HepG2 (cell line): ENCODE measurements around the gene REPIN1. TPM values are rescaled to one million over a fixed set of nuclear protein-coding genes. Genes with fewer than 3 reads are reported as not detected.
A peak's percentile ranks its signal among the peaks of the same experiment; 100 is the strongest.

ENCODE experiments used
- CBX1 ChIP-seq: IDR thresholded peaks from one replicate; pipeline ENCODE4 v1.6.1; 2016; ENCODE audit warnings: antibody characterized with exemption, low read depth
- FOXA1 ChIP-seq, 2 experiments: fragments of 450-650 bp in 1 of 2; sonication (generic) in 1 of 2; formaldehyde crosslinking in 1 of 2; IDR thresholded peaks; 2 replicates each; pipeline versions ENCODE4 v1.4.0 to v1.6.1; 2016 to 2020; ENCODE audit warnings: missing genetic modification reagents in 1 of 2
- MBNL3 ChIP-seq: fragments of 250-450 bp; sonication (Bioruptor Pico); conservative IDR thresholded peaks from 2 replicates; pipeline ENCODE4 v1.8.0; 2022; ENCODE audit warnings: mild to moderate bottlenecking, inconsistent platforms
- MED13 ChIP-seq: sonication (generic); formaldehyde crosslinking; IDR thresholded peaks from 2 replicates; pipeline ENCODE4 v1.5.0; 2020; ENCODE audit warnings: missing genetic modification reagents
- MEIS1 ChIP-seq: sonication (generic); formaldehyde crosslinking; IDR thresholded peaks from 2 replicates; pipeline ENCODE4 v1.9.0; 2021; ENCODE audit warnings: mild to moderate bottlenecking, missing genetic modification reagents, moderate library complexity, borderline replicate concordance
- NCOR1 ChIP-seq: fragments of 200-600 bp; sonication (generic); IDR thresholded peaks from 2 replicates; pipeline ENCODE4 v1.7.0; 2017; ENCODE audit warnings: antibody characterized with exemption, low read length, borderline replicate concordance
- PRMT3 ChIP-seq: sonication (generic); formaldehyde crosslinking; IDR thresholded peaks from 2 replicates; pipeline ENCODE4 v1.8.1; 2022; ENCODE audit warnings: low read depth, mild to moderate bottlenecking, moderate library complexity, missing genetic modification reagents, borderline replicate concordance
- RELA ChIP-seq: sonication (generic); formaldehyde crosslinking; IDR thresholded peaks from 2 replicates; pipeline ENCODE4 v1.4.0; 2020; ENCODE audit warnings: missing genetic modification reagents
- REST ChIP-seq, 2 experiments: IDR thresholded peaks; 2 replicates each; pipeline ENCODE4 v1.6.1; 2011 to 2012; ENCODE audit warnings: low read length in 2 of 2, borderline replicate concordance in 1 of 2, low read depth in 1 of 2, mild to moderate bottlenecking in 1 of 2, moderate library complexity in 1 of 2
- XRCC5 ChIP-seq: fragments of 200-400 bp; formaldehyde crosslinking; optimal IDR thresholded peaks from 2 replicates; pipeline ENCODE3; 2017; ENCODE audit warnings: mild to moderate bottlenecking, low read length
- ZC3H4 ChIP-seq: sonication (generic); formaldehyde crosslinking; IDR thresholded peaks from 2 replicates; pipeline ENCODE4 v1.4.0; 2020; ENCODE audit warnings: missing genetic modification reagents, borderline replicate concordance
- ZNF562 ChIP-seq: sonication (generic); formaldehyde crosslinking; IDR thresholded peaks from 2 replicates; pipeline ENCODE4 v1.8.0; 2022; ENCODE audit warnings: missing genetic modification reagents, borderline replicate concordance
- ZNF672 ChIP-seq: sonication (generic); formaldehyde crosslinking; IDR thresholded peaks from 2 replicates; pipeline ENCODE4 v1.8.1; 2022; ENCODE audit warnings: missing genetic modification reagents
- ZNF883 ChIP-seq: sonication (generic); formaldehyde crosslinking; IDR thresholded peaks from 2 replicates; pipeline ENCODE4 v1.5.1; 2020; ENCODE audit warnings: mild to moderate bottlenecking, missing genetic modification reagents; ENCODE audit errors: not compliant biosample characterization
- ZNF891 ChIP-seq: sonication (generic); formaldehyde crosslinking; IDR thresholded peaks from 2 replicates; pipeline ENCODE4 v1.5.0; 2020; ENCODE audit warnings: mild to moderate bottlenecking, missing genetic modification reagents
- ZSCAN31 ChIP-seq: sonication (generic); formaldehyde crosslinking; IDR thresholded peaks from 2 replicates; pipeline ENCODE4 v1.5.0; 2020; ENCODE audit warnings: low read depth, mild to moderate bottlenecking, missing genetic modification reagents
- polyA plus RNA-seq, 8 experiments: library from polyadenylated mRNA; depleted of rRNA in 3 of 8; stranded (reverse) in 7 of 8; unstranded in 1 of 8; fragments of >200 nt; fragmentation: Illumina TruSeq in 4 of 8; extraction: Trizol in 4 of 8; gene quantifications; 2 replicates each; pipeline versions ENCODE4 v1.2.1 to v1.2.3, GENCODE V29; 2011 to 2016; ENCODE audit warnings: low read depth in 4 of 8, missing spikeins in 1 of 8, mixed read lengths in 1 of 8; ENCODE audit not compliant: insufficient read depth in 1 of 8
- total RNA-seq, 5 experiments: library from RNA; depleted of rRNA; stranded (reverse); fragments of >200 nt; fragmentation: Illumina TruSeq; extraction: Trizol; gene quantifications; 2 replicates each; pipeline ENCODE4 v1.2.3, GENCODE V29; 2016; ENCODE audit warnings: low read depth in 1 of 5
- TF ChIP-seq, protein P1 (sequence below): IDR thresholded peaks from 2 replicates; pipeline ENCODE4 v1.6.1; 2016; ENCODE audit warnings: mild to moderate bottlenecking
- TF ChIP-seq, protein P2 (sequence below): sonication (generic); formaldehyde crosslinking; IDR thresholded peaks from 2 replicates; pipeline ENCODE4 v1.4.0; 2020; ENCODE audit warnings: missing genetic modification reagents, borderline replicate concordance
- TF ChIP-seq, protein P3 (sequence below): sonication (generic); formaldehyde crosslinking; IDR thresholded peaks from 2 replicates; pipeline ENCODE4 v1.4.0; 2020; ENCODE audit warnings: mild to moderate bottlenecking, missing genetic modification reagents

The REPIN1 gene
- total and polyA plus RNA-seq, 2 of the 13 experiments (the other 11 are each of a cell fraction or from before 2014, with no cell fraction given), result 69.9 to 108 TPM

DNA sequence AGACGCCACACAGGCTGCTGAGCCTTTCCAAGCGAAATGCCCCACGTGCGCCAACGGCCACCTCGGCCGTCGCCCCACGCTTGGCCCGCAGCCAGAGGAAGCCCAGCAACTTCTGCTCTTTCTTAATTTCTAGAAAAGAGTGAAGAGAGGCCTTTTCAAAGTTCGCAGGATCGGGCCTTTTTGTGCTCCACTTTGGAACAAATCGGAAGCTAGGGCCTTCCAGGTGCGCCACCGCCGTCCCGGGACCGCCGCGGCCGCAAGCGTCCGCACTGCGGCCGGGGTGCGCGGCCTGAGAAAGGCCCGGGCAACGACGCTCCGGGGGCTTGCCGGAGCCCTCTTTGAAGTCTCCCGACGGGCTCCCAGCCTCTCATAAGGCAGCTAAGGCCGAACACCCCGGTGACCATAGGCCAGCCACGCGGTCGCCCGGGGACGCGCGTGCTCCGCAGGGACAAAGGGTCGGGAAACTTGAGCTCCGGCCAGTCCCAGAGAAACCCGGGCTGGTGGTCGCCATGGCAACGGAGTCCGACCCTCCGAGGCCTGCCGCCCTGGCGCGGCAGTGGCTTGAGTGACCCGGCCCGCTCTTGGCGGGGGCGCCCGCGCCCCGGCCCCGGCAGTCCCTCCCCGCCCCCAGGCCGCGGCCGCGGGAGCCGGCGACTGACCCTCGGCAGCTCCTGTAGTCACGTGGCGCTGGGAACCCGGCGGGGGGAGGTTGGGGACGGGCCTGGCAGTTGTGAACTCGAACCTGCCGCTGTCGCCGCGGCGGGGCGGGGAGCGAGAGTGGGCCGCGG lies at the start of gene REPIN1 (continued):
- TF ChIP-seq REST (IDR thresholded peaks at IDR 0.05; ENCODE audit: borderline replicate concordance in 1 of 2, low read depth in 1 of 2, low read length in 2 of 2), result peak in 1 of 2 experiments; percentile 26; a peak in 1 of 4 replicates
- TF ChIP-seq ZNF883 (CRISPR knock-in tag), result peak; percentile 49
- TF ChIP-seq MED13 (CRISPR knock-in tag), result peak; percentile 67
- TF ChIP-seq ZNF891 (CRISPR knock-in tag), result peak; percentile 82; the same call in 1 of the 2 replicates
- no peak for TF ChIP-seq RELA (CRISPR knock-in tag)
- TF ChIP-seq ZC3H4, result peak; percentile 29; the same call in 1 of the 2 replicates
- TF ChIP-seq PRMT3 (CRISPR knock-in tag), result no peak
- peak; percentile 49; the same call in 1 of the 2 replicates for TF ChIP-seq ZNF672 (CRISPR knock-in tag)
- 0 out of 2 replicates have a peak, but pooled peaks have one; percentile 30 for TF ChIP-seq NCOR1
- TF ChIP-seq, protein P1, sequence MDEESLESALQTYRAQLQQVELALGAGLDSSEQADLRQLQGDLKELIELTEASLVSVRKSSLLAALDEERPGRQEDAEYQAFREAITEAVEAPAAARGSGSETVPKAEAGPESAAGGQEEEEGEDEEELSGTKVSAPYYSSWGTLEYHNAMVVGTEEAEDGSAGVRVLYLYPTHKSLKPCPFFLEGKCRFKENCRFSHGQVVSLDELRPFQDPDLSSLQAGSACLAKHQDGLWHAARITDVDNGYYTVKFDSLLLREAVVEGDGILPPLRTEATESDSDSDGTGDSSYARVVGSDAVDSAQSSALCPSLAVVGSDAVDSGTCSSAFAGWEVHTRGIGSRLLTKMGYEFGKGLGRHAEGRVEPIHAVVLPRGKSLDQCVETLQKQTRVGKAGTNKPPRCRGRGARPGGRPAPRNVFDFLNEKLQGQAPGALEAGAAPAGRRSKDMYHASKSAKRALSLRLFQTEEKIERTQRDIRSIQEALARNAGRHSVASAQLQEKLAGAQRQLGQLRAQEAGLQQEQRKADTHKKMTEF (CRISPR knock-in tag), result peak; percentile 63
- TF ChIP-seq ZSCAN31 (CRISPR knock-in tag), result peak; percentile 89; the same call in 1 of the 2 replicates
- TF ChIP-seq FOXA1 (IDR thresholded peaks at IDR 0.05), result no peak
- TF ChIP-seq FOXA1 (CRISPR knock-in tag; IDR thresholded peaks at IDR 0.05), result 0 out of 2 replicates have a peak, but pooled peaks have one; percentile 6
- peak; percentile 66; the same call in 1 of the 2 replicates for TF ChIP-seq MEIS1 (CRISPR knock-in tag)
- no peak for TF ChIP-seq MBNL3 (CRISPR knock-in tag)
- TF ChIP-seq, protein P2, sequence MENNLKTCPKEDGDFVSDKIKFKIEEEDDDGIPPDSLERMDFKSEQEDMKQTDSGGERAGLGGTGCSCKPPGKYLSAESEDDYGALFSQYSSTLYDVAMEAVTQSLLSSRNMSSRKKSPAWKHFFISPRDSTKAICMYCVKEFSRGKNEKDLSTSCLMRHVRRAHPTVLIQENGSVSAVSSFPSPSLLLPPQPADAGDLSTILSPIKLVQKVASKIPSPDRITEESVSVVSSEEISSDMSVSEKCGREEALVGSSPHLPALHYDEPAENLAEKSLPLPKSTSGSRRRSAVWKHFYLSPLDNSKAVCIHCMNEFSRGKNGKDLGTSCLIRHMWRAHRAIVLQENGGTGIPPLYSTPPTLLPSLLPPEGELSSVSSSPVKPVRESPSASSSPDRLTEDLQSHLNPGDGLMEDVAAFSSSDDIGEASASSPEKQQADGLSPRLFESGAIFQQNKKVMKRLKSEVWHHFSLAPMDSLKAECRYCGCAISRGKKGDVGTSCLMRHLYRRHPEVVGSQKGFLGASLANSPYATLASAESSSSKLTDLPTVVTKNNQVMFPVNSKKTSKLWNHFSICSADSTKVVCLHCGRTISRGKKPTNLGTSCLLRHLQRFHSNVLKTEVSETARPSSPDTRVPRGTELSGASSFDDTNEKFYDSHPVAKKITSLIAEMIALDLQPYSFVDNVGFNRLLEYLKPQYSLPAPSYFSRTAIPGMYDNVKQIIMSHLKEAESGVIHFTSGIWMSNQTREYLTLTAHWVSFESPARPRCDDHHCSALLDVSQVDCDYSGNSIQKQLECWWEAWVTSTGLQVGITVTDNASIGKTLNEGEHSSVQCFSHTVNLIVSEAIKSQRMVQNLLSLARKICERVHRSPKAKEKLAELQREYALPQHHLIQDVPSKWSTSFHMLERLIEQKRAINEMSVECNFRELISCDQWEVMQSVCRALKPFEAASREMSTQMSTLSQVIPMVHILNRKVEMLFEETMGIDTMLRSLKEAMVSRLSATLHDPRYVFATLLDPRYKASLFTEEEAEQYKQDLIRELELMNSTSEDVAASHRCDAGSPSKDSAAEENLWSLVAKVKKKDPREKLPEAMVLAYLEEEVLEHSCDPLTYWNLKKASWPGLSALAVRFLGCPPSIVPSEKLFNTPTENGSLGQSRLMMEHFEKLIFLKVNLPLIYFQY (CRISPR knock-in tag), result 0 out of 2 replicates have a peak, but pooled peaks have one; percentile 21
- 0 out of 2 replicates have a peak, but pooled peaks have one; percentile 49 for TF ChIP-seq ZNF562 (CRISPR knock-in tag)
- peak; percentile 60 for TF ChIP-seq XRCC5
- TF ChIP-seq, protein P3, sequence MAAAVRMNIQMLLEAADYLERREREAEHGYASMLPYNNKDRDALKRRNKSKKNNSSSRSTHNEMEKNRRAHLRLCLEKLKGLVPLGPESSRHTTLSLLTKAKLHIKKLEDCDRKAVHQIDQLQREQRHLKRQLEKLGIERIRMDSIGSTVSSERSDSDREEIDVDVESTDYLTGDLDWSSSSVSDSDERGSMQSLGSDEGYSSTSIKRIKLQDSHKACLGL (CRISPR knock-in tag), result peak; percentile 88; the same call in 1 of the 2 replicates
- no peak for TF ChIP-seq CBX1
